Measurements from ENCODE around the gene TASP1. TPM values are rescaled to one million over a fixed set of nuclear protein-coding genes. Genes with fewer than 3 reads are reported as not detected.

Gene TASP1
- polyA plus RNA-seq, 3 donors: 2.3 to 3.3 (median 2.6) TPM

- Histone ChIP-seq H3K27ac (ENCODE audit: low read depth in 1 of 2, low read length in 2 of 2) (no peak overlapping the region), H2AFZ (ENCODE audit: insufficient read depth, low read depth, low read length, poor library complexity, severe bottlenecking) (no peak overlapping the region), H3K27me3 (ENCODE audit: control insufficient read depth in 2 of 2, insufficient read depth in 2 of 2, low read length in 2 of 2) (no peaks in the 10 kb centered on the region), H3K4me1 (ENCODE audit: control insufficient read depth in 1 of 2, insufficient read depth in 2 of 2, low read length in 2 of 2) (no peaks in the 10 kb centered on the region), H3K79me2 (ENCODE audit: insufficient read depth, low read length) (no peaks in the 10 kb centered on the region), H3K4me3 (replicated peaks in 1 of 3; ENCODE audit: low read depth in 2 of 3, low read length in 3 of 3) (no peak overlapping the region), H3K9me3 (replicated peaks in 1 of 2; ENCODE audit: control insufficient read depth in 1 of 2, insufficient read depth in 1 of 2, low read length in 2 of 2) (no peaks in the 10 kb centered on the region), H4K20me1 (ENCODE audit: insufficient read depth, low read length) (no peaks in the 10 kb centered on the region), H3K36me3 (replicated peaks in 1 of 2; ENCODE audit: control insufficient read depth in 1 of 2, insufficient read depth in 2 of 2, low read length in 2 of 2) (no peaks in the 10 kb centered on the region), H3K9ac (ENCODE audit: insufficient read depth, low read length, poor library complexity, severe bottlenecking) (no peak overlapping the region), H3K4me2 (replicated peaks; ENCODE audit: extremely low read depth, low read length, poor library complexity, severe bottlenecking) (no peak overlapping the region)
- no peak overlapping the region for H3K4me3 Mint-ChIP-seq
- intact Hi-C loops (cut with micrococcal nuclease): no loop called here
- TF ChIP-seq CTCF (IDR thresholded peaks at IDR 0.05): no peak
- peaks cover 0 to 12% (median 0%) of the 10 kb centered on the region in 7 donors for H3K9me3 Mint-ChIP-seq
- peaks cover 6% of the 10 kb centered on the region for H3K4me1 Mint-ChIP-seq
- DNase-seq: no peak
- H3K27me3 Mint-ChIP-seq (ENCODE audit: low read depth in 3 of 3): no peaks in the 10 kb centered on the region
- no peak overlapping the region for H3K27ac Mint-ChIP-seq
- peaks cover 8 to 22% of the 10 kb centered on the region in 2 donors for H3K36me3 Mint-ChIP-seq
Observed at GRCh38 chr20:13517831-13518230, 120.9 kb downstream of the TASP1 start.

GRCh38 chr20:13515796-13516558, 122.8 kb downstream of the TASP1 start:
- H3K27ac Mint-ChIP-seq: no peak overlapping the region

More at GRCh38 chr20:13515796-13516558, 122.8 kb downstream of the TASP1 start:
- intact Hi-C loops (cut with micrococcal nuclease): no loop called here
- Histone ChIP-seq H3K36me3 (replicated peaks in 1 of 2; ENCODE audit: control insufficient read depth in 1 of 2, insufficient read depth in 2 of 2, low read length in 2 of 2) (no peaks in the 10 kb centered on the region), H3K4me2 (replicated peaks; ENCODE audit: extremely low read depth, low read length, poor library complexity, severe bottlenecking) (no peak overlapping the region), H3K4me1 (ENCODE audit: control insufficient read depth in 1 of 2, insufficient read depth in 2 of 2, low read length in 2 of 2) (no peaks in the 10 kb centered on the region), H3K79me2 (ENCODE audit: insufficient read depth, low read length) (no peaks in the 10 kb centered on the region), H3K4me3 (replicated peaks in 1 of 3; ENCODE audit: low read depth in 2 of 3, low read length in 3 of 3) (no peak overlapping the region), H3K27ac (ENCODE audit: low read depth in 1 of 2, low read length in 2 of 2) (no peak overlapping the region), H3K9me3 (replicated peaks in 1 of 2; ENCODE audit: control insufficient read depth in 1 of 2, insufficient read depth in 1 of 2, low read length in 2 of 2) (no peaks in the 10 kb centered on the region), H3K9ac (ENCODE audit: insufficient read depth, low read length, poor library complexity, severe bottlenecking) (no peak overlapping the region), H2AFZ (ENCODE audit: insufficient read depth, low read depth, low read length, poor library complexity, severe bottlenecking) (no peak overlapping the region), H3K27me3 (ENCODE audit: control insufficient read depth in 2 of 2, insufficient read depth in 2 of 2, low read length in 2 of 2) (no peaks in the 10 kb centered on the region), H4K20me1 (ENCODE audit: insufficient read depth, low read length) (no peaks in the 10 kb centered on the region)
- Mint-ChIP-seq H3K4me3 (no peak overlapping the region), H3K4me1 (peaks cover 6% of the 10 kb centered on the region), H3K27me3 (ENCODE audit: low read depth in 3 of 3) (no peaks in the 10 kb centered on the region), H3K36me3 (peaks cover 3 to 11% of the 10 kb centered on the region in 2 donors), H3K9me3 (peaks cover 0 to 12% (median 2%) of the 10 kb centered on the region in 7 donors)
- TF ChIP-seq CTCF (IDR thresholded peaks at IDR 0.05): no peak
- no peak for DNase-seq
- WGBS (ENCODE audit: insufficient coverage): no CpG with 5 or more reads among the region's 5 CpGs
